Naive thymus-derived CD4-positive, alpha-beta T cell (primary cell): ENCODE data around the gene HIGD2B. TPM values are rescaled to one million over a fixed set of nuclear protein-coding genes. Genes with fewer than 3 reads are reported as not detected.

Experiments
- ATAC-seq: fragments of 150-1000 bp; cut with Tn5 transposase; 2 replicates; pipeline ENCODE4 v1.10.0; 2021; ENCODE audit warnings: mild to moderate bottlenecking, moderate library complexity
- CTCF ChIA-PET: fragments of 350-600 bp; sonication (Branson Sonifier 250); formaldehyde crosslinking; loops from one replicate; lab custom pipeline; 2021; ENCODE audit warnings: antibody characterized with exemption; lab: Charles Lee
- POLR2A ChIA-PET: fragments of 350-600 bp; sonication (Branson Sonifier 250); formaldehyde crosslinking; loops from one replicate; lab custom pipeline; 2021; ENCODE audit warnings: antibody characterized with exemption, inconsistent platforms; lab: Charles Lee
- DNase-seq, 9 donors: peaks; one replicate each; pipeline versions ENCODE4 v3.0.0 to v3.0.0-alpha.2; 2020 to 2022; ENCODE audit warnings: mixed read lengths in 1 of 9
- H3K27ac ChIP-seq: one replicate; pipeline ENCODE4 v1.7.0; 2013; ENCODE audit warnings: mild to moderate bottlenecking, low read depth, low read length, moderate library complexity
- H3K27me3 ChIP-seq, 2 donors: one replicate each; pipeline ENCODE4 v1.7.0; 2013; ENCODE audit warnings: low read length in 2 of 2, mild to moderate bottlenecking in 2 of 2, moderate library complexity in 2 of 2; ENCODE audit not compliant: control insufficient read depth in 2 of 2, insufficient read depth in 2 of 2
- H3K36me3 ChIP-seq, 3 experiments: 1 replicate in 2 of 3; 2 replicates in 1 of 3; pipeline ENCODE4 v1.7.0; 2013; ENCODE audit warnings: low read length in 3 of 3, mild to moderate bottlenecking in 3 of 3, moderate library complexity in 1 of 3; ENCODE audit not compliant: insufficient read depth in 3 of 3, control insufficient read depth in 2 of 3
- H3K4me1 ChIP-seq, 2 donors: one replicate each; pipeline ENCODE4 v1.7.0; 2013; ENCODE audit warnings: low read length in 2 of 2, mild to moderate bottlenecking in 2 of 2, moderate library complexity in 1 of 2; ENCODE audit not compliant: control insufficient read depth in 2 of 2, insufficient read depth in 2 of 2
- H3K4me3 ChIP-seq: 2 replicates; pipeline ENCODE4 v1.7.0; 2013; ENCODE audit warnings: mild to moderate bottlenecking, low read length
- H3K9me3 ChIP-seq, 3 experiments: 1 replicate in 2 of 3; 2 replicates in 1 of 3; pipeline ENCODE4 v1.7.0; 2013; ENCODE audit warnings: low read length in 3 of 3; ENCODE audit not compliant: control insufficient read depth in 2 of 3
- H3K27ac Mint-ChIP-seq, 9 donors: one replicate each; pipeline ENCODE4 v1.8.0; 2020 to 2022; ENCODE audit warnings: mixed read lengths in 9 of 9, mild to moderate bottlenecking in 8 of 9, moderate library complexity in 5 of 9, inconsistent platforms in 2 of 9
- H3K27me3 Mint-ChIP-seq, 5 donors: one replicate each; pipeline ENCODE4 v1.8.0; 2021 to 2022; ENCODE audit warnings: mixed read lengths in 5 of 5, mild to moderate bottlenecking in 1 of 5
- H3K36me3 Mint-ChIP-seq, 5 donors: one replicate each; pipeline ENCODE4 v1.8.0; 2020 to 2022; ENCODE audit warnings: mixed read lengths in 5 of 5, mild to moderate bottlenecking in 3 of 5, inconsistent platforms in 1 of 5
- H3K4me1 Mint-ChIP-seq, 7 donors: one replicate each; pipeline ENCODE4 v1.8.0; 2020 to 2022; ENCODE audit warnings: mixed read lengths in 7 of 7, mild to moderate bottlenecking in 3 of 7, inconsistent platforms in 1 of 7
- H3K4me3 Mint-ChIP-seq, 10 donors: one replicate each; pipeline ENCODE4 v1.8.0; 2020 to 2022; ENCODE audit warnings: mild to moderate bottlenecking in 10 of 10, mixed read lengths in 10 of 10, moderate library complexity in 6 of 10, inconsistent platforms in 2 of 10
- H3K9me3 Mint-ChIP-seq, 11 donors: one replicate each; pipeline ENCODE4 v1.8.0; 2020 to 2022; ENCODE audit warnings: mixed read lengths in 11 of 11, mild to moderate bottlenecking in 4 of 11, inconsistent platforms in 1 of 11, moderate library complexity in 1 of 11
- intact Hi-C, 2 donors: fragments of 100-400 bp; cut with micrococcal nuclease; formaldehyde crosslinking; loops; one replicate each; pipeline ENCODE4 v1.15.1; 2023
- polyA plus RNA-seq, 2 donors: library from polyadenylated mRNA; unstranded; fragments of 300-500 nt; fragmentation: Illumina TruSeq; gene quantifications; one replicate each; pipeline ENCODE4 v1.2.3, GENCODE V29; 2021
- total RNA-seq, 6 experiments: library from RNA in 5 of 6; stranded (reverse) in 5 of 6; gene quantifications; 1 replicate in 5 of 6; 2 replicates in 1 of 6; pipeline ENCODE4 v1.2.3 and lab custom pipeline; 2021 to 2026

The HIGD2B gene
- total RNA-seq (under 1 TPM in 3 of 5 experiments, not detected in 2; 0.57 to 0.69 (median 0.64) TPM), polyA plus RNA-seq (under 1 TPM in 1 of 2 donors, not detected in 1; 0.21 TPM), total RNA-seq (lab: John Stamatoyannopoulos, UW) (0.94 reads per million)

GRCh38 chr15:72685925-72686794 is at the start of gene HIGD2B, which contains the start of gene BBS4:
HIGD2B (minus strand) TSS chr15:72686182; CDS start chr15:72676374, 9,808 bp downstream.
BBS4 (plus strand) TSS chr15:72686207; CDS start chr15:72686228, 21 bp downstream.
- peak within 1 kb of the TSS; percentile 82 for H3K27ac ChIP-seq
- H3K9me3 ChIP-seq = no peaks in the 10 kb centered on the region
- no peaks in the 10 kb centered on the region for H3K9me3 Mint-ChIP-seq
- H3K27me3 Mint-ChIP-seq = peaks cover 0 to under 1% (median 0%) of the 10 kb centered on the region in 5 donors
- peak within 1 kb of the TSS; percentile 93 to 99 (median 98) for H3K4me3 Mint-ChIP-seq
- peak; percentile 67 to 88 (median 84) for DNase-seq
- intact Hi-C loops = loop anchor here (1.0 to 10.0 kb wide), 8 partner anchors 55 to 460 kb away; partner anchors contain the start of genes ADPGK (in 2 of the 2), ARIH1 (in 1 of the 2), HEXA (in 1 of the 2) and PARP6 (in 1 of the 2)
- ChIA-PET POLR2A (interaction anchor here (0.7 to 1.3 kb wide), 8 partner anchors 8 to 454 kb away, joined by 3 to 5 read pairs (median 4); partner anchors contain the start of genes ADPGK and PKM), CTCF (interaction anchor here (0.5 to 1.1 kb wide), 3 partner anchors 36 to 465 kb away, joined by 3 to 4 read pairs (median 3); no protein-coding TSS in a partner anchor)
- peaks cover 0 to 4% (median 0%) of the 10 kb centered on the region in 3 experiments for H3K36me3 ChIP-seq
- no peaks in the 10 kb centered on the region for H3K27me3 ChIP-seq
- no peaks in the 10 kb centered on the region for H3K36me3 Mint-ChIP-seq
- H3K4me1 Mint-ChIP-seq = peaks cover 8 to 25% (median 20%) of the 10 kb centered on the region in 7 donors
- H3K27ac Mint-ChIP-seq = peak within 1 kb of the TSS; percentile 91 to 98 (median 96)
- peaks cover 0 to 5% of the 10 kb centered on the region in 2 donors for H3K4me1 ChIP-seq
- H3K4me3 ChIP-seq = peak within 1 kb of the TSS; percentile 99
- peak; percentile 97 for ATAC-seq

- H3K36me3 ChIP-seq = peaks cover 0 to 44% (median 0%) of the 10 kb centered on the region in 3 experiments
- H3K27ac Mint-ChIP-seq = peak overlapping the region in 3 of 9 donors; percentile 14 to 73 (median 32)
- peaks cover 0 to 6% (median 0%) of the 10 kb centered on the region in 11 donors for H3K9me3 Mint-ChIP-seq
- H3K4me1 ChIP-seq = peaks cover 8 to 11% of the 10 kb centered on the region in 2 donors
- no peaks in the 10 kb centered on the region for H3K27me3 Mint-ChIP-seq
- H3K4me3 Mint-ChIP-seq = no peak overlapping the region
- no peak overlapping the region for H3K27ac ChIP-seq
- CTCF ChIA-PET = interaction anchor here (0.6 to 3.7 kb wide), 2 partner anchors 12 to 853 kb away, joined by 3 to 13 read pairs; no protein-coding TSS in a partner anchor
- H3K4me3 ChIP-seq = no peak overlapping the region
- intact Hi-C loops = no loop called here
- H3K4me1 Mint-ChIP-seq = peaks cover 14 to 38% (median 24%) of the 10 kb centered on the region in 7 donors
- POLR2A ChIA-PET = interaction anchor here (0.7 kb wide), 1 partner anchor 95 kb away, joined by 3 read pairs; no protein-coding TSS in a partner anchor
- DNase-seq = no peak
- H3K27me3 ChIP-seq = no peaks in the 10 kb centered on the region
- H3K9me3 ChIP-seq = no peaks in the 10 kb centered on the region
- H3K36me3 Mint-ChIP-seq = peaks cover 14 to 73% (median 42%) of the 10 kb centered on the region in 5 donors
- ATAC-seq = no peak
Measured at GRCh38 chr15:72735111-72735510, 49.1 kb upstream of the HIGD2B start.

DNA sequence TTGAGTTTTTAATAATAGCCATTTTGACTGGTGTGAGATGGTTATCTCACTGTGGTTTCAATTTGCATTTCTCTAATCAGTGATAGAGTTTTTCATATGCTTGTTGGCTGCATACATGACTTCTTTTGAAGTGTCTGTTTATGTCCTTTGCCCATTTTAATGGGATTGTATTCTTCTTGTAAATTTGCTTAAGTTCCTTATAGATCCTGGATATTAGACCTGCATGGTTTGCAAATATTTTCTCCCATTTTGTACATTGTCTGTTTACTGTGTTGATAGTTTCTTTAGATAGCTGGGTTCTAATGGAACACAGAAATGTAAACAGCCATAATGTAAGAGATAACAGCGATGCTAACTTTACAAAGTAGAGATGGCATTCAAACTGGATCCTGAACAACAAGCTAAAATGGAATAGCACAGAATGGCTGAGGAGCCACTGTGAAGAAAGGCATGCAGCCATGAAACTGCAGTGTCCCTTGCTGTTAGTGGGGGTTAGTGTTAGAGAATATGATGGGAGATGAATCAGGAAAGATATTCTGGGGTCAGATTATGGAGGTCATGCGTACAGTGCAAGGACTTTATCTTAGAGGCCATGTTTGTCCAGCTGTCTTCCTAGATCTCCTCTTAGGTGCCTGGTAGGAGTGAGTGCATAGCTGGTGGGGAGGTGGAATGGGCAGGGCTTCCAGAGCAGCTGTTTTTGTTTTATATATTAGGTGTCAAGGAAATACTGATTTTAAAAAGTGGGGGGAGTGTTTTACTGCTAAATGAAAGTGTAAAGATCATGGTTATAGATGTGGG is 48.2 kb upstream of the HIGD2B start:
- Mint-ChIP-seq H3K27ac (peak overlapping the region in 7 of 9 donors; percentile 19 to 73 (median 33)), H3K27me3 (no peaks in the 10 kb centered on the region), H3K9me3 (peaks cover 0 to 3% (median 0%) of the 10 kb centered on the region in 11 donors), H3K4me1 (peaks cover 5 to 29% (median 14%) of the 10 kb centered on the region in 7 donors), H3K4me3 (no peak overlapping the region), H3K36me3 (peaks cover 14 to 63% (median 39%) of the 10 kb centered on the region in 5 donors)
- H3K4me3 ChIP-seq = no peak overlapping the region
- ATAC-seq (no peak), DNase-seq (no peak)
- H3K27ac ChIP-seq = no peak overlapping the region
- POLR2A ChIA-PET = no interaction called here
- no peaks in the 10 kb centered on the region for H3K27me3 ChIP-seq
- no peaks in the 10 kb centered on the region for H3K9me3 ChIP-seq
- CTCF ChIA-PET = interaction anchor here (3.7 kb wide), 1 partner anchor 11 kb away, joined by 13 read pairs; no protein-coding TSS in a partner anchor
- peaks cover 0 to 44% (median 0%) of the 10 kb centered on the region in 3 experiments for H3K36me3 ChIP-seq
- intact Hi-C loops = no loop called here
- peaks cover 0 to under 1% of the 10 kb centered on the region in 2 donors for H3K4me1 ChIP-seq

- no peak for ATAC-seq
Measured at GRCh38 chr15:72732516-72732915, 46.5 kb upstream of the HIGD2B start.

GRCh38 chr15:72732086-72732485 is 46.1 kb upstream of the HIGD2B start:
- ATAC-seq = no peak
- Histone ChIP-seq H3K9me3 (no peaks in the 10 kb centered on the region), H3K36me3 (peaks cover 0 to 29% (median 0%) of the 10 kb centered on the region in 3 experiments), H3K27ac (no peak overlapping the region), H3K27me3 (no peaks in the 10 kb centered on the region), H3K4me1 (no peaks in the 10 kb centered on the region), H3K4me3 (no peak overlapping the region)
- Mint-ChIP-seq H3K27ac (peak overlapping the region in 2 of 9 donors; percentile 3 to 65), H3K36me3 (peaks cover 10 to 46% (median 28%) of the 10 kb centered on the region in 5 donors), H3K4me1 (peaks cover 0 to 17% (median 7%) of the 10 kb centered on the region in 7 donors), H3K27me3 (no peaks in the 10 kb centered on the region), H3K4me3 (no peak overlapping the region), H3K9me3 (no peaks in the 10 kb centered on the region)
- CTCF ChIA-PET = interaction anchor here (1.2 kb wide), 2 partner anchors 10 to 132 kb away, joined by 4 to 8 read pairs; no protein-coding TSS in a partner anchor
- intact Hi-C loops = no loop called here
- POLR2A ChIA-PET = no interaction called here
- no peak for DNase-seq

More at GRCh38 chr15:72732516-72732915, 46.5 kb upstream of the HIGD2B start:
- peaks cover 0 to 33% (median 0%) of the 10 kb centered on the region in 3 experiments for H3K36me3 ChIP-seq
- no peak overlapping the region for H3K4me3 ChIP-seq
- no peak for DNase-seq
- CTCF ChIA-PET = interaction anchor here (1.2 kb wide), 2 partner anchors 10 to 132 kb away, joined by 4 to 8 read pairs; no protein-coding TSS in a partner anchor
- H3K27ac ChIP-seq = no peak overlapping the region
- POLR2A ChIA-PET = no interaction called here
- no peaks in the 10 kb centered on the region for H3K27me3 ChIP-seq
- peaks cover 14 to 51% (median 32%) of the 10 kb centered on the region in 5 donors for H3K36me3 Mint-ChIP-seq
- H3K9me3 ChIP-seq = no peaks in the 10 kb centered on the region
- H3K27me3 Mint-ChIP-seq = no peaks in the 10 kb centered on the region
- intact Hi-C loops = no loop called here
- H3K4me1 Mint-ChIP-seq = peaks cover 0 to 21% (median 7%) of the 10 kb centered on the region in 7 donors
- H3K4me1 ChIP-seq = no peaks in the 10 kb centered on the region
- H3K9me3 Mint-ChIP-seq = no peaks in the 10 kb centered on the region
- H3K27ac Mint-ChIP-seq = peak overlapping the region in 4 of 9 donors; percentile 3 to 71 (median 38)
- H3K4me3 Mint-ChIP-seq = no peak overlapping the region
